Measurements from ENCODE around the gene VPS26A.
A peak's percentile ranks its signal among the peaks of the same experiment; 100 is the strongest.
"Not testable (repeated sequence)": the region's sequence is repeated elsewhere in the genome, so short reads cannot be mapped to it uniquely, and the experiment has no call there.

Gene VPS26A

GRCh38 chr10:69103784-69104183 lies 20.2 kb upstream of the VPS26A start:
- no peak for DNase-seq (ENCODE audit: low spot score)

- DNase-seq (ENCODE audit: low spot score), result no peak
These were observed 18.8 kb upstream of the VPS26A start for GRCh38 chr10:69104994-69105790.

DNA sequence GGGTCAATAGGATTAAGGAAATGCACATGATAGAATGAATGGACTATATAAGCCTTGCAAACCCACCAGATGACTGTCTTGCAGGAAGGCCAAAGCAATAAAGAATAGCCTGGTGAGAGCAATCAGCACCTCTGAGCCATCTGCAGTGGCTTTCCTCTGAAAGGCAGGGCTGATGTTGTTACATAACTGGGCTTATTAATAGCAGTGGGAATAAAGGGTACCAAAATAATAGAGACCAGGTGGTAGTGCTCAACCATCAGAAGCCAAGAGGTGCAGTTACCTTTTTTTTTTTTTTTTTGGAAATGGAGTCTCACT lies 16.8 kb upstream of the VPS26A start:
- DNase-seq (ENCODE audit: low spot score), result no peak

DNA sequence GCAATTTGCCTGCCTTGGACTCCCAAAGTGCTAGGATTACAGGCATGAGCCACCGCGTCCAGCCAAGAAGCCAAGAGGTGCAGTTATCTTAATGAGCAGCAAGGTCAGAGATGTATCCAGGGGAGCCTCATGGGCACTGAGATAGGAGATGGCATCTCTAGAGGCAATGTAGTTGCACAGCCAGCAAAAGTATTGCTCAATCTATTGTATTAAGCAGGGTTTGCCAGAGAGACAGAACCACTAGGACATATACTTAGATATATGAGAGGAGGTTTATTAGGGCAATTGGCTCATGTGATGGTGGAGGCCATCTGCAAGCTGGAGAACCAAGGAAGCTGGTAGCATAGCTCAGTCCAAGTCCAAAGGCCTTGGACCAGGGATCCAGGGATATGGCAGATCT lies 16.3 kb upstream of the VPS26A start:
- DNase-seq (ENCODE audit: low spot score), result no peak

DNA sequence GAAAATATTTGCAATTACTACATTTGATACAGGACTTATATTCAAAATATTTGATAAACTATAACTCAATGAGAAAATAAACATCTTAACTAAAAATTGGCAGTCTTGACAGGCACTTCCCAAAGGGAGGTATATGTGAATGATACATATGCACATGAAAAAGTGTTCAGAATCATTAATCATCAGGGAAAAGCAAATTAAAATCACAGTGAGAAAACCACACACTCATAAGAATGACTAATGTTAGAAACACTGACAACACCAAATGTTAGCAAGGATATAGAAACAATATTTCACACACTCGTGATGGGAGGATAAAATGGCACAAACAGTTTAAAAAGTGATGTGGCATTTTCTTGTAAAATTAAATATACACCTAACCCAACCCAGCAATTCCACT lies 4.1 kb upstream of the VPS26A start:
- DNase-seq (ENCODE audit: low spot score), result no peak

GRCh38 chr10:69123306-69123746 lies 652 bp upstream of the VPS26A start:
- DNase-seq (ENCODE audit: low spot score), result peak; percentile 61

GRCh38 chr10:69124563-69125268 lies 738 bp downstream of the VPS26A start:
- peak; percentile 79 for DNase-seq (ENCODE audit: low spot score)

- DNase-seq (ENCODE audit: low spot score), result no peak
These were observed 1.6 kb downstream of the VPS26A start for GRCh38 chr10:69125554-69125953.

- no peak for DNase-seq (ENCODE audit: low spot score)
These were observed 6.3 kb downstream of the VPS26A start for GRCh38 chr10:69130251-69130650.

DNA sequence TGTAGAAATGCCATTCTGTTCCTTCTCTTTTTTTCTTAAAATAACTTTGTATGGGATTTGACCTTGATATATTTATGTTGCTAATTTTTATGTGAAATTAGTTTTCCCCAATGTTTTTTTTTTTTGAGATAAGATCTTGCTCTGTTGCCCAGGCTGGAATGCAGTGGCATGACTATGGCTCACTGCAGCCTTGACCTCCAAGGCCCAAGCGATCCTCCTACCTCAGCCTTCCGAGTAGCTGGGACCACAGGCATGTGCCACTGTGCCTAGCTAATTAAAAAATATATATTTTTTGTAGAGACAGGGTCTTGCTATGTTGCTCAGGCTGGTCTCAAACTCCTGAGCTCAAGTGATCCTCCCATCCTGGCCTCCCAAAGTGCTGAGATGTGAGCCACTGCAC lies 16.0 kb downstream of the VPS26A start:
- no peak for DNase-seq (ENCODE audit: low spot score)

DNA sequence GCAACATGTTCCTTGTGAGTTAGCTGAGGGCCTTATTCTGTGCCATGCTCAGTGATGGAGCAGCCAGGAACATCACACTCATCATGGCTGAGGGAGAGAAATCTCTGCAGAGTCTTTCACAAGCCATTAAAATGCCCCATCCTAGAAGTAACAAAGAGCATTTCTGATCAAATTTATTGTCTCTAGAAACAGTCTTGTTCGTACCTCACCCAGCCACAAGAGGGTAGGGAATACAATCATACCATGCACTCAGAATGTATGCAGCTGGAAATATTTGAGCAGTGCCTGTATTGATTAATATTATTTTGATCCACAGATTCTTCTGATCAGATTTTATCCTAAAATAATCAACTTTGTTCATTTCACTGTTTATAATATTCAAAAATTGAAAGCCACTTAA lies 17.3 kb downstream of the VPS26A start:
- no peak for DNase-seq (ENCODE audit: low spot score)

DNA sequence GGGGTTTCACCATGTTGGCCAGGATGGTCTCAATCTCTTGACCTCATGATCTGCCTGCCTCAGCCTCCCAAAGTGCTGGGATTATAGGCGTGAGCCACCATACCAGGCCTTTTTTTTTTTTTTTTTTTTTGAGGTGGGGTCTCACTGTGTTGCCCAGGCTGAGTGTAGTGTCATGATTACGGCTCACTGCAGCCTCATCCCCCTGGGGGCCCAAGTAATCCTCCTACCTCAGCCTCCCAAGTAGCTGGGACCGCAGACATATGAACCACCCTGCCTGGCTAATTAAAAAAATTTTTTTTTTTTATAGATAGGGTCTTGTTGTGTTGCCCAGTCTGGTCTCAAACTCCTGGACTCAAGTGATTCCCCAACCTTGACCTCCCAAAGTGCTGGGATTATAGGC lies 18.1 kb downstream of the VPS26A start:
- not testable (repeated sequence) for DNase-seq (ENCODE audit: low spot score)

- DNase-seq (ENCODE audit: low spot score), result no peak
These were observed 19.0 kb downstream of the VPS26A start for GRCh38 chr10:69142983-69143382.

DNA sequence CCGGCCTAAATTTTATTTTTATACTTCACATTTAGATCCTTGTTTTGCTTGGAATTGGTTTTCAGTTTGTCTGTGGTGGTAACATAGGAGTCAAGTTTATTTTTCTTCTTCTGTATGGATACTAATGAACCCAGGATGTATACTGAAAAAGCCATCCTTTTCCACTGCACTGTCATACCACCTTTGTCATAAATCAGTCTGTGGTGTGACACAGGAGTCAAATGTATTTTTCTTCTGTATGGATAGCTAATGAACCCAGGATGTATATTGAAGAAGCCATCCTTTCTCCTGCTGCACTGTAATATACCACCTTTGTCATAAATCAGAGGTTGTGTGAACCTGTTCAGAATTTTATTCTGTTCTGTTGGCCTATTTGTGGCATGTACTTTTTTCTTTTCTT lies 21.4 kb downstream of the VPS26A start:
- no peak for DNase-seq (ENCODE audit: low spot score)

DNA sequence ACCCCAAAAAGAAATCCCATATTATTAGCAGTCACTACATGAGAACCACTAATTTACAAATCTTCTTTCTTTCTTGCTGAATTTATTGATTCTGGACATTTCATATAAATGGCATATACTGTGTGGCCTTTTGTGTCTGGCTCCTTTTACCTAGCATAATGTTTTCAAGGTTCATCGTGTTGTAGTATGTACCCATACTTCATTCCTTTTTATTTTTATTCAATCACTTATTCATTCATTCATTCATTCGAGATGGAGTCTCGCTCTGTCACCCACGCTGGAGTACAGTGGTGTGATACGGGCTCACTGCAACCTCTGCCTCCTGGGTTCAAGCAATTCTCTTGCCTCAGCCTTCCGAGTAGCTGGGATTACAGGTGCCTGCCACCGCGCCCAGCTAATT lies 21.9 kb downstream of the VPS26A start:
- DNase-seq (ENCODE audit: low spot score), result no peak

- DNase-seq (ENCODE audit: low spot score), result no peak
These were observed 22.8 kb downstream of the VPS26A start for GRCh38 chr10:69146759-69147158.

GRCh38 chr10:69151984-69152383 lies 28.0 kb downstream of the VPS26A start:
- DNase-seq (ENCODE audit: low spot score), result no peak

DNA sequence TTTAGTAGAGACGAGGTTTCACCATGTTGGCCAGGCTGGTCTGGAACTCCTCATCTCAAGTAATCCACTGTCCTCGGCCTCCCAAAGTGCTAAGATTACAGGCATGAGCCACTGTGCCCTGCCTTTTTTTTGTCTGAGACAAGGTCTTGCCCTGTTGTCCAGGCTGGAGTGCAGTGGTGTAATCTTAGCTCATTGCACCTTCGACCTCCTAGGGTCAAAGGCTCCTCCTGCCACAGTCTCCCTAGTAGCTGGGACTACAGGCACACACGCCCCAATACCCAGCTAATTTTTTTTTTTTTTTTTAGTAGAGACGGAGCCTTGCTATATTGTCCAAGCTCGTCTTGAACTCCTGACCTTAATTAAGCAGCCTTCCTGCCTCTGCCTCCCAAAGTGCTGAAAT lies 29.2 kb downstream of the VPS26A start:
- DNase-seq (ENCODE audit: low spot score), result no peak

GRCh38 chr10:69160809-69161241 lies 36.8 kb downstream of the VPS26A start:
- DNase-seq (ENCODE audit: low spot score), result no peak

DNA sequence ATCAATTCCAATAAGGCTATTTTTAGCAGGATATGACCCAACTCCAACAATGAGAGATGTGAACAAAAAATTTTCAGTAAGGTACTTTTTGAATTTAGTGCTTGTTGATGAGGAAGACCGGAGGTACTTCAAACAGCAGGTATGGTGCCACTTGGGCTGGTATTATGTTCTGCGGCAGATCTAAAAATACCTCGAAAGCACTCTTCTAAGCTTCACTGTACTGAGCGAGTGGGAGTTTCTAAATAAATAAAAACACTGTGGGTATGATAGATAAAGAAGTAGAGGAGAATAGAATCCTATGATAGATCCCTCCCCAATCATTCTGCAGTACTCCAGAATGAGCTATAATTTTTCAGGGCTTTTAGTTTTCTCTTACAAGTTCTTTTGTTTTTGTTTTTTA lies 44.5 kb downstream of the VPS26A start:
- no peak for DNase-seq (ENCODE audit: low spot score)

- DNase-seq (ENCODE audit: low spot score), result no peak
These were observed 48.4 kb downstream of the VPS26A start for GRCh38 chr10:69172241-69172982.

DNA sequence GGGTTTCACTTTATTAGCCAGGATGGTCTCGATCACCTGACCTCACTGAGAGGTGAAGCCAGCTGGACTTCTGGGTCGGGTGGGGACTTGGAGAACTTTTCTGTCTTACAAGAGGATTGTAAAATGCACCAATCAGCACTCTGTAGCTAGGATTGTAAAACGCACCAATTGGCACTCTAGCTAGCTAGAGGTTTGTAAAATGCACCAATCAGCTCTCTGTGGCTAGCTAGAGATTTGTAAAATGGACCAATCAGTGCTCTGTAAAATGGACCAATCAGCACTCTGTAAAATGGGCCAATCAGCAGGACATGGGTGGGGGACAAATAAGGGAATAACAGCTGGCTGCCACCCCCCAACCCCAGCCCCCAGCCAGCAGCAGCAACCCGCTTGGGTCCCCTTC lies 51.3 kb downstream of the VPS26A start:
- DNase-seq (ENCODE audit: low spot score), result not testable (repeated sequence)

GRCh38 chr10:69176823-69177222 lies 52.8 kb downstream of the VPS26A start:
- DNase-seq (ENCODE audit: low spot score), result no peak

All from SW480 (cell line).